ENCODE measurements around the gene TOX2. TPM values are rescaled to one million over a fixed set of nuclear protein-coding genes. Genes with fewer than 3 reads are reported as not detected.
A peak's percentile ranks its signal among the peaks of the same experiment; 100 is the strongest.

Gene TOX2
- total RNA-seq, 1 donor from 2014 or later, result 24.3 TPM

DNA sequence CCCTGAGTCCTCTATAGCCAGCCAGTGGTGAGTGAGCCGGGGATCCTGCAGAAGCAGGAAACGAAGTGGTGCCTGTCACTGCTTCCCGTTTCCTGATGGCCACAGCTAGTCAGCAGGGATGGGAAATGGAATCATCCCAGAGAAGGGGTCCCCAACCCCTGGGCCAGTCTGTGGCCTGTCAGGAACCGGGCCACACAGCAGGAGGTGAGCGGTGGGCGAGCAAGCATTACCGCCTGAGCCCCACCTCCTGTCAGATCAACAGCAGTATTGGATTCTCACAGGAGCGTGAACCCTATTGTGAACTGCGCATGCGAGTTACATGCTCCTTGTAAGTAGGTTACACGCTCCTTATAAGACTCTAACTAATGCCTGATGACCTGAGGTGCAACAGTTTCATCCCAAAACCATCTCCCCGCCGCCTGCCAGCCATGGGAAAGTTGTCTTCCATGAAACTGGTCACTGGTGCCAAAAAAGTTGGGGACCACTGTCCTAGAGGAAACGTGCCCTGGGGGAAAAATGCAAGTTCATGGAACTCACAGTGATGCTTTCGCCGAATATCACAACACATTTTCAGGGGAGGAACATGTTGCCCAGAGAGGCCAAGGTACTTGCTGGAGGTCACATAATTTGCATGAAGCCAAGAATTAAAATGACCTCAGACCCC, 158.5 kb downstream of the TOX2 start:
- TF ChIP-seq, protein P1, sequence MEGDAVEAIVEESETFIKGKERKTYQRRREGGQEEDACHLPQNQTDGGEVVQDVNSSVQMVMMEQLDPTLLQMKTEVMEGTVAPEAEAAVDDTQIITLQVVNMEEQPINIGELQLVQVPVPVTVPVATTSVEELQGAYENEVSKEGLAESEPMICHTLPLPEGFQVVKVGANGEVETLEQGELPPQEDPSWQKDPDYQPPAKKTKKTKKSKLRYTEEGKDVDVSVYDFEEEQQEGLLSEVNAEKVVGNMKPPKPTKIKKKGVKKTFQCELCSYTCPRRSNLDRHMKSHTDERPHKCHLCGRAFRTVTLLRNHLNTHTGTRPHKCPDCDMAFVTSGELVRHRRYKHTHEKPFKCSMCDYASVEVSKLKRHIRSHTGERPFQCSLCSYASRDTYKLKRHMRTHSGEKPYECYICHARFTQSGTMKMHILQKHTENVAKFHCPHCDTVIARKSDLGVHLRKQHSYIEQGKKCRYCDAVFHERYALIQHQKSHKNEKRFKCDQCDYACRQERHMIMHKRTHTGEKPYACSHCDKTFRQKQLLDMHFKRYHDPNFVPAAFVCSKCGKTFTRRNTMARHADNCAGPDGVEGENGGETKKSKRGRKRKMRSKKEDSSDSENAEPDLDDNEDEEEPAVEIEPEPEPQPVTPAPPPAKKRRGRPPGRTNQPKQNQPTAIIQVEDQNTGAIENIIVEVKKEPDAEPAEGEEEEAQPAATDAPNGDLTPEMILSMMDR (IDR thresholded peaks at IDR 0.05), result no peak
- intact Hi-C loops (cut with DNase I), result no loop called here
- Histone ChIP-seq H3K27ac (no peak overlapping the region), H3K4me3 (no peak overlapping the region), H3K36me3 (no peaks in the 10 kb centered on the region), H3K4me1 (peaks cover 3% of the 10 kb centered on the region), H3K27me3 (no peaks in the 10 kb centered on the region), H3K9me3 (no peaks in the 10 kb centered on the region)
- DNase-seq (peak; percentile 41), ATAC-seq (no peak)

DNA sequence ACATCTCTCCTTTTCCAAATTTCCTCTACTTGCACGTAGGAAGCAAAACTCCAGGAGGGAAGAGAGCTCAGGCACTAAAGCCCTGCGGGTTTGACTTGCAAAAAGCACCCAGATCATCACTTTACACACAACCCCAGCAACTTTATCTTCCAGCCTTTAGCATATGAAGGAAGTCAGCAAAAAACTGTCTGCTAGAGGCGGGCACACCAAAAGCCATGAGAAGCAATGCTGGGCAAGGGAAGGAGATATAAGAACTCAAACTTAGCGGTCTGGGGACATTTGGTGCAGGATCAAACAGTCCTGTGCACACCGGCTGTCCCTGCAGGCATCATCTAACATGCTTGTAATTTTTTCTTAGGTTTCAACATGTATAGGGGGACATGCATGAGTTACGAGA, 159.0 kb downstream of the TOX2 start:
- TF ChIP-seq, protein P1 (IDR thresholded peaks at IDR 0.05), result no peak
- ATAC-seq (no peak), DNase-seq (peak; percentile 17)
- Histone ChIP-seq H3K4me3 (no peak overlapping the region), H3K9me3 (no peaks in the 10 kb centered on the region), H3K27ac (no peak overlapping the region), H3K36me3 (no peaks in the 10 kb centered on the region), H3K27me3 (no peaks in the 10 kb centered on the region), H3K4me1 (peaks cover 3% of the 10 kb centered on the region)
- intact Hi-C loops (cut with DNase I), result no loop called here

DNA sequence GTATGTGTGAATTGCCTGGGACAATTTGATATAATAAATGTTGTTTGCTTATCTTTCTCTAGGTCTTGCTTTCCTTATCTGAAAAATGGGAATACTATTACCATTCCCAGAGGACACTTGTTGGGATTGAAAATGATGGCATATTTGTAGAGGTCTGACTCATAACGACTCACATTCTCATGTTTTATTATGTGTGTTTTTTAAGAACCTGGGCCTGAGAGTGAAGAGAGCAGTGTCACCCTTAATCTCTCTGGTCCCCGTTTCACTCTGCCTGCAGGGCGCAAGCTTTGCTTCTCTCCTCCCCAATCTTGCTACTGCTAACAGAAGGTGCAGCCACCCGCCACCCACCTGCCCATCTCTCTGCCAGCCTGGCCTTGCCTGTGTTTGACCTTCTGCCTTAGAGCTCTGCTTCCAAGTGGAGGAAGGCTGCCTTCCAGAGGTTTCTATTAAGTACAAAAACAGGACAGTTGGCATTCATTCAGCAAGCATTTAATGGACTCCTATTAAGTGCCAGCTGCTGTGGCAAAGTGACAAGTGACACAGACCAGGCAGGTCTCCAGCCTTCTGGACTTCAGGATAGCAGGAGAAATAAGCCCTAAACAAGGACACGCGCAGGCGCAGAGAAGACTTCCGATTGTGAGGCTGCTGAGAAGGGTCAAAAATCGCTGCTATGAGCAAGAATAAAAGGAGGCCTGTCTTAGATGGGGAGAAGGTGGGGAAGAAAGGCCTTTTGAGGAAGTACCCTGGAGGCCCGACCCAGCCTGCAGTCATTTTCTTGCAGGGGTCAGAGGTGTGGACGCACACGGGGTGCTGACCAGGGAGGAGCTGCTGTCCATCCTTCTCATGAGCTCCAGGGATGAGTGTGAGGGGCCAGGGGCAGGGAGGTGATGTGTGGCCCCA, 159.8 kb downstream of the TOX2 start:
- Histone ChIP-seq H3K27ac (no peak overlapping the region), H3K36me3 (no peaks in the 10 kb centered on the region), H3K27me3 (no peaks in the 10 kb centered on the region), H3K4me1 (peaks cover 3% of the 10 kb centered on the region), H3K9me3 (no peaks in the 10 kb centered on the region), H3K4me3 (no peak overlapping the region)
- intact Hi-C loops (cut with DNase I), result no loop called here
- TF ChIP-seq, protein P1 (IDR thresholded peaks at IDR 0.05), result no peak
- DNase-seq, result peak; percentile 49
- peak; percentile 23 for ATAC-seq

DNA sequence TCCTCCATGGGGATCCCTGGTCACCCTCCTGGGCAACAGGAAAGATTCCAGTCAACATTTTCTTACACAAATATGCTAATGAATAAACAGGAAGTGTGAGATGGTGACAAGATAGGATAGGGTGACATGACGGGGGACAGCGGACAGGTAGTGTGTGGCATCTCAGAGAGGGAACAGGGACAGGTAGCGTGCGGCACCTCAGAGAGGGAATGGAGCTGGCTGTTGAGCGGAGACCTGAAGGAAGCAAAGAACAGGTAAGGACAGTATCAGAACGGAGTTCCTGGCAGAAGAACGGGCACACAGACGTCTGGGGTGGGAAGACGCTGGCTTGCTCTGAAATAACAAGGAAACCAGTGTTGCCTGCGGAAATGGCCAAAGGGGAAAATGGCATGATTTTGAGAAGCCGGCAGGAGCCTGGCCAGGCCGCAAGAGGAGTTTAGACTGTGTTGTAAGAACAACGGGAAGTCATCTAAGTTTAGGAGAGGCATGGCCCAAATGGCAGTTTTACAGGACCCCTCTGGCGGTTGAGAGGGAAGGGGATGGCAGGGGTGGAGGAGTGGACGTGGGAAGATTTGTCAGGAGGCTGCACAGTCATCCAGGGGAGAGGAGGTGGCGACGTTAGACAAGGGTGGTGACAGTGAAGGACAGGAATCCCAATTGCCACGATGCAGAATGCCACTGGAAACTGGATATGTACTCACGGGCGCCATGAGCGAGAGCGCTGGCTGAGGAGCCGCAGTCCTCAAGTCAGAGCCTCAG, 160.7 kb downstream of the TOX2 start:
- intact Hi-C loops (cut with DNase I), result no loop called here
- no peak overlapping the region for H3K4me3 ChIP-seq
- H3K9me3 ChIP-seq, result no peaks in the 10 kb centered on the region
- H3K27ac ChIP-seq, result no peak overlapping the region
- no peaks in the 10 kb centered on the region for H3K27me3 ChIP-seq
- peaks cover 3% of the 10 kb centered on the region for H3K4me1 ChIP-seq
- DNase-seq (peak; percentile 45), ATAC-seq (peak; percentile 30)
- TF ChIP-seq, protein P1 (IDR thresholded peaks at IDR 0.05), result no peak
- no peaks in the 10 kb centered on the region for H3K36me3 ChIP-seq

DNA sequence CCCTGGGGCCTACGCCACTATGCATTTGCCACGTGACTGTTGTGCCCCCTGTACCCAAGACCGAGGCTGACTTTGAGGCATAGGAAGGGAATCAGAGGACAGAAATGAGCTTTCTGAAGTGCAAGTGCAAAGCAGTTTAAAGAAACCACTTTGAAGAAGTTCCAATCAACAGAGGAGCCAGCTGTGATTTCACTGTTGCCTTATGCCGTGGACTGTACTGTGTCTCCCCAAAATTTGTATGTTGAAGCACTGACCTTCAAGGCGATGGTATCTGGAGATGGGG, 161.2 kb downstream of the TOX2 start:
- Histone ChIP-seq H3K4me3 (no peak overlapping the region), H3K27ac (no peak overlapping the region)

More for the DNA sequence above, 161.2 kb downstream of the TOX2 start:
- no peak for DNase-seq
- Histone ChIP-seq H3K4me1 (no peaks in the 10 kb centered on the region), H3K36me3 (no peaks in the 10 kb centered on the region), H3K27me3 (no peaks in the 10 kb centered on the region), H3K9me3 (no peaks in the 10 kb centered on the region)
- intact Hi-C loops (cut with DNase I), result no loop called here
- TF ChIP-seq, protein P1 (IDR thresholded peaks at IDR 0.05), result no peak
- no peak for ATAC-seq

All from upper lobe of right lung (tissue), 1 donor.